Measurements from ENCODE around the gene AHNAK2.

AHNAK2 gene

DNA sequence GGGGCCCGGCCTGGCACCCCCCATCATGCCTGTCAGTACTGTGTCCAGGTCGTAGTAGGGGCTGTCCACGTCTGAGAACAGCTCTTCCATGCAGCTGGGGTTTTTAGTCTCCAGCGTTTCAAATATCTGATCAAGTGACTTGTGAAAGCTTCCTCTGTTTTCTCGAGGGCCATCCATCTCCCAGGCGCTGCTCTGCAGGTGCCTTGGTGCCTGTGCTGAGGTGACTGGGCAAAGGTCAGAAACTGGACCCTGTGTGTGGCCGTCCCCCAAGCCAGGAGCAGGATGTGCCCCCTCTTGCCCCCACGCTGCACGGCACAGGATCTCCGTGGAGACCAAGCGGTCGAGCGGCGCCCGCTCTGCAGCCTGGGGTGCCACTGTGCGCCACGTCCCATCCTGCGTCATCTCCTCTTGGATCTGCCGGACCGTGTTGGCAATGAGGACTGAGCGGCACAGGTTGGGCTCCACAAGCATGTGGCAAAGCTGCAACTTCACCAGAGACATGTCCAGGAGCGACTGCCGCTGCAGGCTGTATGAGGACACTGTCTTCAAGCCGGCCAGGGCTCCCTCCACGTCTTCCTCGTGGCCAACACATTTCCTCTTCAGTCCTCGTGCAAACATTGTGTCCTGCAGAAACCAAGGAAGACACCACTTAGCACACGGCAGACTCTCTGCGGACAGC, 33.3 kb upstream of the AHNAK2 start:
- no peak for DNase-seq

DNA sequence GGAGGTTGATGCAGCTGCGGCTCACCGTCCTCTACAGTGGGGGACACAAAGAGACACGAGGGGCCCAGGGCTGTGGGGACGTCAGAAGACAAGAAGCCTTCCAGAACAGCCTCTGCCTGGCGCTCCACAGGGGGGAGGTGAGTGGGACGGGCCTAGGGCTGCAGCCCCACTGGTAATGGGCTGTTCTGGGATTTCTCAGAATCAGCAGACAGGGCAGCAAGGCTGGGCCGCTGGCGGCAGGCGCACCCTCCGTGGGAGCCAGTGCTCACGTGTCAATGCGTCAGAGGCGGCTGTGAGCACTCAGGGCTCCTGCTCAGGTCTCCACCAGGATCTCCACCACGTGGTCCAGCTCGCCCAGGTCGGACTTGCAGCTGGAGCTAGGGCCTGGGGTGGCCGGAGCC, 32.7 kb upstream of the AHNAK2 start:
- DNase-seq: no peak

- DNase-seq: no peak
These were observed 31.9 kb upstream of the AHNAK2 start for GRCh38 chr14:105010106-105010505.

- DNase-seq: no peak
These were observed 29.6 kb upstream of the AHNAK2 start for GRCh38 chr14:105007593-105008264.

DNA sequence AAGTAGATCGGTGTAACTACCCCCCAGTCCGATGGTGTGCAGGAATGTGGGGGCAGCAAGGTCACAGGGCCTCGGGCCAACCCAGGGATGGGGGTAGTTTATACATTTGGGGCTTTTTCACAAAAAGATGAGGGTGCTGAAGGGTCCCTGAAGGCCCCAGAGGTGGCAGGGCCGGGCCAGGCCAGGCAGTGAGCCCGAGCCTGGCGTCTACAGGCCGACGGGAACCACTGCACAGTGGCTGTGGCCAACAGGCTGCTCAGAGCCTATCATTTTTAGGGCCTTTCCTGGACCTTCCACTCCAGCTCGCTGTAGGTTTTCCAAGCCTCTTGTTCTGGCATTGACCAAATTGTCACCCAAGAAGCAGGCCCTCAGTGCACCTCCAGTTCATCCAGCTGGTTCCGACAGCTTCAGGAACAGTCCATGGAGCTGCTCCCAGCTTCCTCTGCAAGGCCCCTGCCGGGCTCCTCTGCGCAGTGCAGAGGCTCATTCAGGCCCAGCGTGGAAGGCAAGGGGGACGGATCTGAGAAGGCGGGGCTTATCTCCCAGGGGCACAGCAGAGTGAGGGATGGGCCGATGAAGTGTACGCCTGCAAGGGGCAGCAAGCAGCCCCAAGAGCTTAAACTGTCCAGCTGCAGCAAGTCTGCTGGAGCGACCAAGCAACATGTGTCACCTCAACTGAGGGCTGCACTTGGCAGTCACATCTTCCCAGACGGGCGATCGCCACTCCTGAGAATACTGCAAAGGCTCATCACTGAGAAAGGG, 28.8 kb upstream of the AHNAK2 start:
- no peak for DNase-seq

DNA sequence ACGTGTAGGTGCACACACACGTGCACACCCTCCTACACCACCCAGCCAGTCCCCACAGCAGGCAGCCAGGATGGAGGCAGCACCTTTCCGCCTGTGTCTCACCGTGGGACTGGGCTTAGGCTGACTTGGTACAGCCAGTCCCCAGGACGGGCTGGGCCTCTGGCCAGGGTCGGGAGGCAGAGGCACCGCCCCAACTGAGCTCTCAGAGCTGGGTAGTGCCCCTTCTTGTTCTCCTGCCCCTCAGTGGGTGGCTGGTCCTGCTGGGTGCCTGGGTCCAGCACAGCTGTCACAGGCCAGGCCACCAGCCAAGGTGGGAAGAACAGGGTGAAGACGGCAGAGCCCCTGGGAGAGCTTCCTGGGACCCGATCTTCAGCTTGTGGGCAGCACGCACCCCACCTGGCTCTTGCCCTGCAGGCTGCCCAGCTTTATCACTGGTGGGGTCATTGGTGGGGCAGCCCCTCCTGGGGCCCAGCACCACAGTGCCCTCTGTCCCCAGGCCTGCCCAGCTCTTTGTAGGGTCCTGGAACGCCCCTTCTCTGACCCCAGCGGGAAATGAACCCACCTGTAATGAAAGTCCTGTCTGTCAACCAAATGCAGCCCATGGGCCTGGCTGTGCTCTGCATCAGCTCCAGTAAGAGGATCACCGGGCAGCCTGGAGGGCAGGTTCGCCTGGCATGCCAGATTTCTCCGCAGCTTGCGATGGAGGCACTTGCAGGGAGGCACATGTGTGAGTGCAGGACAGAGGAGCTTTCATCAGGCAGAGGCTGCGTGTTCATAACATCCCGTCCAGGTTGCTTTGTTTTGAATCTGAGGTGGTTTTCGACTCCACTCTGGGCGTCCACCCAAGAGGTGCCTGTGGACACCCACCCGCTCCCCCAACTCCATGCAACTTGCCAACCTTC, 28.0 kb upstream of the AHNAK2 start:
- no peak for DNase-seq

- DNase-seq: no peak
These were observed 27.3 kb upstream of the AHNAK2 start for GRCh38 chr14:105005329-105005928.

GRCh38 chr14:104999361-104999760, 21.2 kb upstream of the AHNAK2 start:
- no peak for DNase-seq

- DNase-seq: no peak
These were observed 20.6 kb upstream of the AHNAK2 start for GRCh38 chr14:104998801-104999200.

DNA sequence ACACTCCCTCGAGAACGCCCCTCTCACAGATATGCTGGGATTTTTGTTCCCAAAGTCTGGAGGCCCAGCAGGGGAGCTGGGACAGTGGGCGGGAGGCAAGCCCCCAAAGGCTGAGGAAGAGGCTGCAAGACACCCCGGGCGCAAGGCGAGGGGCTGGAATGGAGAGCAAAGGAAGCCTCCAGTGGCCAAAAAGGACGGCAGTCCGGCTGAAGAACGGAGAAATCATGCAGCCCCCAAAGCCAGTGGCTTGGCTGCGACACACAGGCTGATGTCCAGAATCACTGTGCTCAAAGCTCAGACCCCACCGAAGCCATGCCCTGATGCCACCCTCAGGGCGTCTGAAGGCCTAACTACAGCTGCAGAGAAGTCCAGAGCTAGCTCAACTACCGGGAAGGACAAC, 18.3 kb upstream of the AHNAK2 start:
- no peak for DNase-seq

- DNase-seq: no peak
These were observed 17.9 kb upstream of the AHNAK2 start for GRCh38 chr14:104996032-104996431.

DNA sequence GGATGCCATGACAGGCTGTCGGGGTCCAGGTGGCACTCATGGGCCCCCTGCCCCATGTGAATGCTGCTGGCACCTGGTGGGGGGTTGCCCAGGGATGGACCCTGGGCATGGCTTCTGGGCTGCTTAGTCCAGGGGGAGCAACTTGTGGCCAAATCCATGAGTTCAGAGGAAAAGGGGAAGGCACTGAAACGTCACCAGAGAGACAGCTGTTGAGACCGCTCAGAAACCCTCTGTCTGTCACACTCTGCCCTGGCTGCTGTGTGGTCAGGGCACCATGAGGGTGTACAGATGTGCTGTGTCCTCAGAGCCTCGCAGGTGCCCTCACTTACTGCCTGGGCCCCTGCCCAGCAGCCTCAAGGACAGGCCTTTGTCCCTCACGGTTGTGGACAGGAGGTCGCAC, 16.8 kb upstream of the AHNAK2 start:
- DNase-seq: no peak

DNA sequence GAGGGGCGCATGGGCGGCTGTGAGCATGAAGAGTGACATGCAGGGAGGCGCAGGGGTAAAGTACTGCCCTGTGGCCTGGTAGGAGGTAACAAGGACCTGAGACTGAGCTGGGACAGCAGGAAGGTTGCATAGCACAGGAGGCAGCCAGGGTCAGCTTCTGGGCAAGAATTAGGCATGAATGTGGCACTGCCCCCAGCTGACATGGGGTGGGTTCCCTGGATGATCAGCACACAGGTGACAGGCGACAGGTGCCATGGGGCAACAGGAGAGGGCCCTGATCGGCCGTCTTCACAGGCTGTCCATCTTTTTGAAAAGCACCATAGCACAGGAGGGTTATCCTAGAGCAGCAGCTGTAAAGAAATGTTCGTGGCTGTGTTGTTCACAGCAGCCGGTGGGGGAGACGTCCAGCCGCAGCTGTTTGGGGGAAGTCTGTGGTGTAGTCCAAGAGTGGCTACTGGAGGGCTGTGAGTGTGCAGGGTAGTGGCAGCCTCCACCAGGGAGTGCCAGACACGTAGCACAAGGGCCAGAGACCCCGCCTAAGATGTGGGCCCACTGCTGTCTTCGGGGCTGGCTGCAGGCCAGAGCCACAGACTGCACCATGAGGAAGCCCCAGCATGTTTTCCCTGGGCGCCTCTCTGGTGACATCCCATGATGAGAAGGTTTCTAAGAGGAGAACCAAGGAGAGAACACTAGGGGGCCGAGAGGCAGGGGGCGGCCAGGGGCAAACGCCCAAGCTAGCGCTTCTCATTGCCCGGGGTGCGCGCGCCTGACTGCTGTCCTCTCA, 15.8 kb upstream of the AHNAK2 start:
- no peak for DNase-seq

- no peak for DNase-seq
These were observed 15.1 kb upstream of the AHNAK2 start for GRCh38 chr14:104993306-104993705.

DNA sequence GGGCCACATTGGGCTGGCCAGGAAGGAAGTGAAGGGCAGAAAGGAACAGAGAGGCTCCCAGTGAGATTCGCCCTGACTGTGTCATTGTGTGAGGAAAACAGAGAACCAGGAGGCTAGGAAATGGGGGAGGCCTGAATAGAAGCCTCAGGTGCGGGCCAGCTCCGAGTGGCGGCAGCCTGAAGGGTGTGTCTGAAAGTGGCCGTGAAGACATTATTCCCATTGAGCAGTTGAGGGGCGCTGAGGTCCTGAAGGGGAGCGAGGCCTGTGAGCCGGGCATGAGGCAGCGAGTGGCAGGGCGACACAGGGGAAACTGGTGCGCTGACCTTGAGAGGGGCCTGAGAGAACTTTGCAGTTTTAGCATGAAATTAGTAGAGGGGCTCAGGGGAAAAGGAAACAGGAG, 14.3 kb upstream of the AHNAK2 start:
- DNase-seq: no peak

- no peak for DNase-seq
These were observed 13.7 kb upstream of the AHNAK2 start for GRCh38 chr14:104991896-104992230.

DNA sequence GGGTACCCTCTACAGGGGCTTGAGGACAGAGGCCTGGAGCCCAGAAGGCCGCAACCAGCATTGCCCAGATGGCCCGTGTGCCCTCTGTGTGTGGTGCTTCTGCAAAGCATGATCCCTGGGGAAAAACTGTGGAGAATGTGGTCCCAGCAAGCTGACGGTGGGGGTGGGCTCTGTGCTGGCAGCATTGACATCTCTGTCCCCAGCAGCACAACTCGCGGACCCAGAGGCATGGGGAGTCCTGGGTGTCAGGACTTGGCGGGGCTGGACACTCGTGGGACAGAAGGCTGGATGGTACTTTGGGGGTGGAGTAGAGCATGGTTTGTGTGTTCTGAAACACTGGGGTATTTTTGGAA, 11.8 kb upstream of the AHNAK2 start:
- DNase-seq: no peak

GRCh38 chr14:104989236-104989950, 11.2 kb upstream of the AHNAK2 start:
- no peak for DNase-seq

GRCh38 chr14:104986487-104987164, 8.5 kb upstream of the AHNAK2 start:
- DNase-seq: no peak

DNA sequence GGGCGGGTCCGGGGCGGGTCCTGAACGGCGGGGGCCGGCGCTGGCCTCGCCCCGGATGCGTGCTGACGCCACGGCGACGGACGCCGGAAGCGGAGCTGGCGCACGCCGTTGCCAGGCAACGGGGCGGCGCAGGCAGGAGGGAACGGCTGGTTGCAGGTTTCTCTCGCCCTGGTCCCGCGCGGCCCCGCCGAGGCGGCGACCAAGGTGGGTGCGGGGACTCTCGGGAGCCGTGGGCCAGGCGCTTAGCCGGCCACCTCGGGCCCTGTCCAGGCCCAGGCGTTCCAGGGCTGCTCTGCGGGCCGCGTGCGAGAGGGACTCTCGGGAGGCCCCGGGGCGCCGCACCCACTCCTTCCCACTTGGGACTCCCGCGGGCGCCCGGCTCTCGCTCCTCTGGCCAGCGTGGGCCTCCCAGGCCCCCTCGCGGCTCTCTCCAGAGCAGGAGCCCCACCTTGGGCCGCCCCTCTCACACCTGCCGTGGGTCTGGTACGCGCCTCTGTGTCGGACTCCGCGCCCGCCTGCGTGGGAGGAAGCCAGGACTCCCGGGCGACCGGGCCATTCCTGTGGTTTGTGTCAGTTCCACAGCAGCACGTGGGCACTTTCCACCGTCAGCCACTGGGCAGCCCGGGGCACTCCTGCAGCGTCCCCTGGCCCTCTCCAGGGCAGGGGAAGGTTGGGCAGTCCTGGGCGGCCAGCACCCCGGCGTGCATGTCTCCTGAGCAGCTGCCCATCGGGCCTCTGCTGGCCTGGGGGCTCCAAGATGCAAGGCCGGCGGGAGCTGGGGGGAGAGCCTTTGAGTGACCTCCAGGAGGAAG, 7.7 kb upstream of the AHNAK2 start, which contains the start of gene CLBA1:
Gene CLBA1 (plus strand): TSS at position 114 of the 812 bp plus-strand sequence. CDS start 644 bp downstream, at position 758.
- peak; percentile 89 for DNase-seq

Measured in CD4-positive, alpha-beta T cell treated with Interleukin-6 for 4 hours (primary cell).